Measurements from ENCODE around the gene TMEM117.
"Not testable (repeated sequence)": the region's sequence is repeated elsewhere in the genome, so short reads cannot be mapped to it uniquely, and the experiment has no call there.

The TMEM117 gene

GRCh38 chr12:43840338-43840737, 4.5 kb downstream of the TMEM117 start:
- DNase-seq (ENCODE audit: low read depth in 3 of 3): no peak

- DNase-seq (ENCODE audit: low read depth in 3 of 3): no peak
Measured at GRCh38 chr12:43841253-43841652, 5.4 kb downstream of the TMEM117 start.

DNA sequence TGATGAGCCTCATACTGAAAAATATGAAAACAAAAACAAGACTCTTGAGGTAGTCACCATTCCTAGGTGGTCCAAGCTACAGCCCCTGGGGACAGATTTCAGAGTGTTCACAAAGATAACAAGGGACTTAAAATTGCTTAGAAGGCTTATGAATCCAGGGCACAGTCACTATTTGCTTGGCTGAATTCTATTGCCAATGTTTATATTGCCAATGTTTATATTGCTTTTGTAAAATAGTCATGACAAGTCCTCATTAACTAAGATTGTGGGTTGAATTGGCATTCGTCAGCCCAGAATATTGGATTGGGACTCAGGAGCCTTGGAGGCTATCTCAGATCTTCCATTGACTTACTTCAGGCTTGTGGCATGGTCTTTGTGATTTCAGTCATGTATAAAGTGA, 6.4 kb downstream of the TMEM117 start:
- no peak for DNase-seq (ENCODE audit: low read depth in 3 of 3)

- DNase-seq (ENCODE audit: low read depth in 3 of 3): not testable (repeated sequence)
Measured at GRCh38 chr12:43847425-43848225, 11.7 kb downstream of the TMEM117 start.

DNA sequence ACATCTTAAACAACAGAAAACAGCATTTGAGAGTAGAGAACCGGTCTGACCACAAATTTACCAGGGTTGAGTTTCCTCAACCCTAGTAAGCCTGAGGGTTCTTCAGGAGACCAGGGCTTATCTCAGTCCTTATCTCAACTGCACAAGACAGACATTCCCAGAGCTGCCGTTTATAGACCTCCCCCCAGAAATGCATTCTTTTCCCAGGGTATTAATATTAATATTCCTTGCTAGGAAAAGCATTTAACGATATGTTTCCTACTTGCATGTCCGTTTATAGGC, 12.3 kb downstream of the TMEM117 start:
- no peak for DNase-seq (ENCODE audit: low read depth in 3 of 3)

DNA sequence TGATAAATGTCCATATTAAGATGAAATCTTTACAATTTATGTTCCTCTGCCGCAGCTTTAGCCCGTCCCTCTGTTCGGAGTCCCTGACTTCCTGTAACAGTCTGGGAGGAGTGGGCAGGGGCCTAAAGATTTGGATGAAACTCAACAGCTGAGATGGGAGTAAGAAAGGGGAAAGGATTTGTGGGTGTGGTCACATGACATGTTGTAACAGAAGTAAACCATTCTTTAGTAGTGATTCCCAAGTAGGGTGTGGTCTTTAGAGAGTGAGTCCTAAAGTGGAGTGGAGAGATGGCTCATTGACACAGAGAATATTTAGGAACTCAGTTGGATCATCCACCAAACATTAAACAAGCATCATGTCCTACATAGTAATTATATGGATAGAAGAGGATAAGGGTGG, 12.9 kb downstream of the TMEM117 start:
- DNase-seq (ENCODE audit: low read depth in 3 of 3): no peak

DNA sequence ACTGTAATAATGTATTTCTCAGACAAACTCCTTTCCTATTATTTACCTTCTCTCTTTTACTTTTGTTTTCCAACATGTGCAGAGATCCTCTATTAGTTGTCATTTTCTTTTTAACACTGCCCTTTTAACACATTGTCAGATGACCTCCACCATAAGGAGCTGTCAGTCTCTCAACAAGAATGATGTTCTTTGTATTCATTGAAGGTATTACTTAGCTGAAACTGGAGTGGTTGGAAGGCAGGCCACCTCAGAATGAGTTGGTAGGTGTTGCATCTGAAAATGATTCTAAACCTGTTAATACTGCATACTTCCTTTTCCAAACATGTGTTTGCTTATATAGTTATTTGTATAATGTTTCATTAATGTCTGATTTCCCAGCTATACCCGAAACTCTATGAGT, 16.9 kb downstream of the TMEM117 start:
- DNase-seq (ENCODE audit: low read depth in 3 of 3): no peak

DNA sequence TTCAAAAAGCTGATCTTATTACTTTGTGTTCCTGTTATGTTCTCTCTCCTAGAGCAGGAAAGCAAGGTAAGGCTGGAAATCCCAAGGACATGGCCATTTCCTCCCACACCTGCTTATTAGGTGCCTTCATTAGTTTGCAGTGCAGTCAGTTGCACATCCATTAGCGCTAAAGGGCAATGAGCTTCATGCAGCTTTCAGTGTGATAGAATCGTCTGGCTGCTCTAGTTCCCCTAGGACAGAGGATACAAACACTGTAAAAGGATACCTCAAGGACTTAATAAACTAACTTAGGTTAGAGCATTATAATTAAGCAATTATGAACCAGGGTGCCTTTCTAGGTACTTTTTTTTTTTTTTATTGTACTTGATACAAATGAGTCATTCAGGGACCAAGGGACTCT, 21.1 kb downstream of the TMEM117 start:
- no peak for DNase-seq (ENCODE audit: low read depth in 3 of 3)

GRCh38 chr12:43858096-43858495, 22.2 kb downstream of the TMEM117 start:
- DNase-seq (ENCODE audit: low read depth in 3 of 3): no peak

- DNase-seq (ENCODE audit: low read depth in 3 of 3): no peak
Measured at GRCh38 chr12:43858991-43859390, 23.1 kb downstream of the TMEM117 start.

- no peak for DNase-seq (ENCODE audit: low read depth in 3 of 3)
Measured at GRCh38 chr12:43861015-43861839, 25.3 kb downstream of the TMEM117 start.

DNA sequence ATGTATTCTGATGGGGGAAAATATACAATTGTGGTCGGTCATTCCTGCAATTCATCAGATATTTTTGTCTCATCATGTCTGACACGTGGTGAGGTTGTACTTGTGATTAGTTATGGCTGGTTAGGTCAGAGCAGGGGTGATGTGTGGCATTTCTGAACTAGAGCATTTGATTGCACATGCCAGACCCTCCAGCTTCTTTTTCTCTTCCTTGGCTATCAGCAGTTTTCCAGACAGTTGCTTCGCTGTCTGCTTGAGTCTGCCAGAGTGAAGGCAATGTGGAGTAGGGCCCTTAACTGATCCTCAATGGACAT, 25.9 kb downstream of the TMEM117 start:
- no peak for DNase-seq (ENCODE audit: low read depth in 3 of 3)

DNA sequence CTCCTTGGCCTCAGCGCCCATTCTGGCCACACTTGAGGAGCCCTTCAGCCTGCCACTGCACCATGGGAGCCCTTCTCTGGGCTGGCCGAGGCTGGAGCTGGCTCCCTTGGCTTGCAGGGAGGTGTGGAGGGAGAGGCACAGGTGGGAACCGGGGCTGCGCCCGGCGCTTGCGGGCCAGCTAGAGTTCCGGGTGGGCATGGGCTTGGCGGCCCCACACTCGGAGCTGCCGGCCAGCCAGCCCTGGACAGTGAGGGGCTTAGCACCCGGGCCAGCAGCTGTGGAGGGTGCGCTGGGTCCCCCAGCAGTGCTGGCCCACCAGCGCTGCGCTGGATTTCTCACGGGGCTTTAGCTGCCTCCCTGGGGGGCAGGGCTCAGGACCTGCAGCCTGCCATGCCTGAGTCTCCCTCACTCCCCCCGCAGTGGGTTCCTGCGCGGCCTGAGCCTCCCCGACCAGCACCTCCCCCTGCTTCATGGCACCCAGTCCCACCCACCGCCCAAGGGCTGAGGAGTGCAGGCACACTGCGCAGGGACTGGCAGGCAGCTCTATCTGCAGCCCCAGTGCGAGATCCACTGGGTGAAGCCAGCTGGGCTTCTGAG, 28.0 kb downstream of the TMEM117 start:
- no peak for DNase-seq (ENCODE audit: low read depth in 3 of 3)

- DNase-seq (ENCODE audit: low read depth in 3 of 3): not testable (repeated sequence)
Measured at GRCh38 chr12:43864557-43864956, 28.7 kb downstream of the TMEM117 start.

DNA sequence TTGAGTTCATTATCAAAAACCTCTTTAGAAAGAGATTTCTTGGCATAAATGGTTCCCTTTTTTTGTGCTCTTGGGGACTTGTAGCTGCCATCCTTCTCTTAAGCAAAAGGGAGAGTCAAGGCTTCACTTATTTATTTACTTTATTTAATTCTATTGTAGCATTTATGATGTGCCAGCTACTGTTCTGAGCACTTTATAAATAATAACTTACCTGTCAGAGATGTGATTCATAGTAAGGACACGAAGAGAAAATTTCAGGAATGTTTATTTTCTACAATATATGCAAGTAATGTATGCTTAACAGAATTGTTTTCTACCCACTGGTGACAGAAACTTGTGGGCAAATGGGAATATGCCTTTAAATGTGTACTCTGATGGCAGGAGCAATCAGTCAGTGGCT, 33.3 kb downstream of the TMEM117 start:
- DNase-seq (ENCODE audit: low read depth in 3 of 3): no peak

- not testable (repeated sequence) for DNase-seq (ENCODE audit: low read depth in 3 of 3)
Measured at GRCh38 chr12:43869765-43870164, 33.9 kb downstream of the TMEM117 start.

- DNase-seq (ENCODE audit: low read depth in 3 of 3): not testable (repeated sequence)
Measured at GRCh38 chr12:43871258-43871657, 35.4 kb downstream of the TMEM117 start.

GRCh38 chr12:43872396-43872795, 36.5 kb downstream of the TMEM117 start:
- no peak for DNase-seq (ENCODE audit: low read depth in 3 of 3)

DNA sequence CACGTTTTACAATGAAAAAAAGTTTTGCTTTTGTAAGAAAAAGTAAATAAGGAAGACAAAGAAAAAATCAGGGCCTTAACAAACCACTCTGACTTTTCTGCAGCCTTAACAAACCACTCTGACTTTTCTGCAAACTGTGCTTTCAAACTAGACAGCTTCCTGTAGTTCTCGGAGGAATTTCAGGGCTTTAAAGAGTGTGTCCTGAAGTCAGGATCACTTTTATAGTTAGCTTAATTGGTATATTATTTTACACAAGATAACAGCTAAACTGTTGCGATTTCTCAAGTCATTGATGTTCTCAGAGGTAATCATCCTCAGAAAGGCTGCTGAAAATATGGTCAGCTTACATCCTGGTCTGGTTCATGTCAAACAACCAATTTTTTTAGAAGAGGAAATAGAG, 42.2 kb downstream of the TMEM117 start:
- DNase-seq (ENCODE audit: low read depth in 3 of 3): no peak

DNA sequence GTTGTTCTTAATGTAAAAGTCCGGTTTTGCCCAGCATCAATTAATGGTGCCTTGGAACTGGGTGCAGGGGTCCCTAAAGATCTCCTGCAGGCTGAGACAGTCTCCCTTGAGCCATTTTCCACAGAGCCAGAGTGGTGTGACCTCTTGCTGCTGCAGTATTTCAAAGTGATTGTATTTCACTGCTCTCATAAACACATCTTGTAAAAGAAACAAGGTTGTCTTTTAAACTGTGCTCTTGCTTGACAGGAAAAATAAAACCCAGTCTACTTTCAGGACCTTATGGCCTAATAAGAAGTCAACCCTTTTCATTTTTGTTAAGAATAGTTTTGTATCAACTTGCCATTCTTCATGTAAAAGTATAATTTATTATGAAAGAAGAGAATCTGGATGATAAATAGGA, 44.7 kb downstream of the TMEM117 start:
- no peak for DNase-seq (ENCODE audit: low read depth in 3 of 3)

- DNase-seq (ENCODE audit: low read depth in 3 of 3): peak in 2 of 3 donors; percentile 2 to 3
Measured at GRCh38 chr12:43882578-43883178, 46.8 kb downstream of the TMEM117 start.

GRCh38 chr12:43883311-43883710, 47.4 kb downstream of the TMEM117 start:
- DNase-seq (ENCODE audit: low read depth in 3 of 3): no peak

DNA sequence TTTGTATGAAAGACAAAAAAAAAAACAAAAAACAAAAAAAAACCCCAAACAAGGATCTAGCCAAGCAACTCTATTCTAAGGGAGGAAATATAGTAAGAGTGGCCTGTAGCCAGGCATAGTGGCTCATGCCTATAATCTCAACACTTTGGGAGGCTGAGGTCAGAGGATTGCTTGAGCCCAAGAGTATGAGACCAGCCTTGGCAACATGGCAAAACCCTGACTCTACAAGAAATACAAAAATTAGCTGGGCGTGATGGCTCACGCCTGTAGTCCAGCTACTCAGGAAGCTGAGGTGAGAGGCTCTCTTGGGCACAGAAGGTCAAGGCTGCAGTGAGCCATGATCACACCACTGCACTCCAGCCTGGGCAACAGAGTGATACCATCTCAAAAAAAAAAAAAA, 47.9 kb downstream of the TMEM117 start:
- DNase-seq (ENCODE audit: low read depth in 3 of 3): no peak
